HepG2 (cell line): ENCODE results near the gene PLXNB2. TPM values are rescaled to one million over a fixed set of nuclear protein-coding genes. Genes with fewer than 3 reads are reported as not detected.

Source experiments
- CREB3 ChIP-seq: sonication (generic); formaldehyde crosslinking; IDR thresholded peaks from 2 replicates; pipeline ENCODE4 v1.5.0; 2020; ENCODE audit warnings: missing genetic modification reagents
- FLYWCH1 ChIP-seq: sonication (generic); formaldehyde crosslinking; IDR thresholded peaks from 2 replicates; pipeline ENCODE4 v1.8.1; 2023; ENCODE audit warnings: mild to moderate bottlenecking, missing genetic modification reagents
- HINFP ChIP-seq: sonication (generic); formaldehyde crosslinking; IDR thresholded peaks from 2 replicates; pipeline ENCODE4 v1.4.0; 2020; ENCODE audit warnings: low read depth, mild to moderate bottlenecking, missing genetic modification reagents
- IRF2 ChIP-seq: IDR thresholded peaks from 2 replicates; pipeline ENCODE4 v1.6.1; 2018; ENCODE audit warnings: missing genetic modification reagents, missing compliant biosample characterization
- KAT7 ChIP-seq: IDR thresholded peaks from 2 replicates; pipeline ENCODE4 v1.6.1; 2018; ENCODE audit warnings: borderline replicate concordance, missing compliant biosample characterization
- KDM2A ChIP-seq: sonication (generic); formaldehyde crosslinking; IDR thresholded peaks from 2 replicates; pipeline ENCODE4 v1.4.0; 2020; ENCODE audit warnings: low read depth, missing genetic modification reagents, borderline replicate concordance
- KLF12 ChIP-seq: sonication (generic); formaldehyde crosslinking; IDR thresholded peaks from 2 replicates; pipeline ENCODE4 v1.4.0; 2020; ENCODE audit warnings: missing genetic modification reagents, borderline replicate concordance
- MIER3 ChIP-seq: IDR thresholded peaks from 2 replicates; pipeline ENCODE4 v1.6.1; 2016; ENCODE audit warnings: missing compliant biosample characterization, borderline replicate concordance
- MTA1 ChIP-seq: sonication (generic); formaldehyde crosslinking; IDR thresholded peaks from 2 replicates; pipeline ENCODE4 v1.4.0; 2020; ENCODE audit warnings: missing genetic modification reagents, mild to moderate bottlenecking, borderline replicate concordance
- NFATC3 ChIP-seq: sonication (generic); formaldehyde crosslinking; IDR thresholded peaks from 2 replicates; pipeline ENCODE4 v1.5.1; 2020; ENCODE audit warnings: mild to moderate bottlenecking, missing genetic modification reagents
- PPARG ChIP-seq: conservative IDR thresholded peaks from 2 replicates; pipeline ENCODE4 v1.6.1; 2016; ENCODE audit warnings: missing biosample characterization, missing genetic modification reagents
- TMF1 ChIP-seq: sonication (generic); formaldehyde crosslinking; IDR thresholded peaks from 2 replicates; pipeline ENCODE4 v1.8.1; 2022; ENCODE audit warnings: low read depth, missing genetic modification reagents
- TRIM24 ChIP-seq: sonication (generic); formaldehyde crosslinking; IDR thresholded peaks from 2 replicates; pipeline ENCODE4 v1.8.0; 2022; ENCODE audit warnings: mild to moderate bottlenecking, missing genetic modification reagents
- ZFAT ChIP-seq: sonication (generic); formaldehyde crosslinking; conservative IDR thresholded peaks from 2 replicates; pipeline ENCODE4 v1.8.1; 2023; ENCODE audit warnings: missing genetic modification reagents, inconsistent platforms
- ZKSCAN1 ChIP-seq: fragments of 150-350 bp; IDR thresholded peaks from 2 replicates; pipeline ENCODE4 v1.6.1; 2014; ENCODE audit warnings: low read length
- ZNF672 ChIP-seq: sonication (generic); formaldehyde crosslinking; IDR thresholded peaks from 2 replicates; pipeline ENCODE4 v1.8.1; 2022; ENCODE audit warnings: missing genetic modification reagents
- ZNF850 ChIP-seq: sonication (generic); formaldehyde crosslinking; conservative IDR thresholded peaks from 2 replicates; pipeline ENCODE4 v1.9.0; 2021; ENCODE audit warnings: mild to moderate bottlenecking, missing genetic modification reagents
- polyA plus RNA-seq, 8 experiments: library from polyadenylated mRNA; depleted of rRNA in 3 of 8; stranded (reverse) in 7 of 8; unstranded in 1 of 8; fragments of >200 nt; fragmentation: Illumina TruSeq in 4 of 8; extraction: Trizol in 4 of 8; gene quantifications; 2 replicates each; pipeline versions ENCODE4 v1.2.1 to v1.2.3, GENCODE V29; 2011 to 2016; ENCODE audit warnings: low read depth in 4 of 8, missing spikeins in 1 of 8, mixed read lengths in 1 of 8; ENCODE audit not compliant: insufficient read depth in 1 of 8
- total RNA-seq, 5 experiments: library from RNA; depleted of rRNA; stranded (reverse); fragments of >200 nt; fragmentation: Illumina TruSeq; extraction: Trizol; gene quantifications; 2 replicates each; pipeline ENCODE4 v1.2.3, GENCODE V29; 2016; ENCODE audit warnings: low read depth in 1 of 5
- TF ChIP-seq, protein P1 (sequence below): sonication (generic); formaldehyde crosslinking; IDR thresholded peaks from 2 replicates; pipeline ENCODE4 v1.4.0; 2020; ENCODE audit warnings: low read depth, missing genetic modification reagents
- TF ChIP-seq, protein P2 (sequence below): IDR thresholded peaks from 2 replicates; pipeline ENCODE4 v1.6.1; 2012; ENCODE audit warnings: inconsistent platforms
- TF ChIP-seq, protein P3 (sequence below): sonication (generic); formaldehyde crosslinking; IDR thresholded peaks from 2 replicates; pipeline ENCODE4 v1.5.1; 2020; ENCODE audit warnings: mild to moderate bottlenecking, moderate library complexity, missing genetic modification reagents

PLXNB2 gene
- total and polyA plus RNA-seq, 2 of the 13 experiments (the other 11 are each of a cell fraction or from before 2014, with no cell fraction given) = 32.6 to 68.9 TPM

GRCh38 chr22:50244420-50245213 is 62.8 kb downstream of the PLXNB2 start, which contains the start of gene TUBGCP6 (continued):
- TF ChIP-seq, protein P1, sequence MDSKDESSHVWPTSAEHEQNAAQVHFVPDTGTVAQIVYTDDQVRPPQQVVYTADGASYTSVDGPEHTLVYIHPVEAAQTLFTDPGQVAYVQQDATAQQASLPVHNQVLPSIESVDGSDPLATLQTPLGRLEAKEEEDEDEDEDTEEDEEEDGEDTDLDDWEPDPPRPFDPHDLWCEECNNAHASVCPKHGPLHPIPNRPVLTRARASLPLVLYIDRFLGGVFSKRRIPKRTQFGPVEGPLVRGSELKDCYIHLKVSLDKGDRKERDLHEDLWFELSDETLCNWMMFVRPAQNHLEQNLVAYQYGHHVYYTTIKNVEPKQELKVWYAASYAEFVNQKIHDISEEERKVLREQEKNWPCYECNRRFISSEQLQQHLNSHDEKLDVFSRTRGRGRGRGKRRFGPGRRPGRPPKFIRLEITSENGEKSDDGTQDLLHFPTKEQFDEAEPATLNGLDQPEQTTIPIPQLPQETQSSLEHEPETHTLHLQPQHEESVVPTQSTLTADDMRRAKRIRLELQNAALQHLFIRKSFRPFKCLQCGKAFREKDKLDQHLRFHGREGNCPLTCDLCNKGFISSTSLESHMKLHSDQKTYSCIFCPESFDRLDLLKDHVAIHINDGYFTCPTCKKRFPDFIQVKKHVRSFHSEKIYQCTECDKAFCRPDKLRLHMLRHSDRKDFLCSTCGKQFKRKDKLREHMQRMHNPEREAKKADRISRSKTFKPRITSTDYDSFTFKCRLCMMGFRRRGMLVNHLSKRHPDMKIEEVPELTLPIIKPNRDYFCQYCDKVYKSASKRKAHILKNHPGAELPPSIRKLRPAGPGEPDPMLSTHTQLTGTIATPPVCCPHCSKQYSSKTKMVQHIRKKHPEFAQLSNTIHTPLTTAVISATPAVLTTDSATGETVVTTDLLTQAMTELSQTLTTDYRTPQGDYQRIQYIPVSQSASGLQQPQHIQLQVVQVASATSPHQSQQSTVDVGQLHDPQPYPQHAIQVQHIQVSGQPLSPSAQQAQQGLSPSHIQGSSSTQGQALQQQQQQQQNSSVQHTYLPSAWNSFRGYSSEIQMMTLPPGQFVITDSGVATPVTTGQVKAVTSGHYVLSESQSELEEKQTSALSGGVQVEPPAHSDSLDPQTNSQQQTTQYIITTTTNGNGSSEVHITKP (CRISPR knock-in tag) = peak; percentile 71
- TF ChIP-seq, protein P2, sequence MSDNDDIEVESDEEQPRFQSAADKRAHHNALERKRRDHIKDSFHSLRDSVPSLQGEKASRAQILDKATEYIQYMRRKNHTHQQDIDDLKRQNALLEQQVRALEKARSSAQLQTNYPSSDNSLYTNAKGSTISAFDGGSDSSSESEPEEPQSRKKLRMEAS = peak; percentile 93
- TF ChIP-seq KLF12 = peak; percentile 95
- TF ChIP-seq ZNF672 = no peak; the same call in 1 of the 2 replicates
- TF ChIP-seq HINFP (CRISPR knock-in tag) = peak; percentile 81; the same call in 1 of the 2 replicates
- peak; percentile 89; the same call in 1 of the 2 replicates for TF ChIP-seq TMF1 (CRISPR knock-in tag)
- TF ChIP-seq, protein P3, sequence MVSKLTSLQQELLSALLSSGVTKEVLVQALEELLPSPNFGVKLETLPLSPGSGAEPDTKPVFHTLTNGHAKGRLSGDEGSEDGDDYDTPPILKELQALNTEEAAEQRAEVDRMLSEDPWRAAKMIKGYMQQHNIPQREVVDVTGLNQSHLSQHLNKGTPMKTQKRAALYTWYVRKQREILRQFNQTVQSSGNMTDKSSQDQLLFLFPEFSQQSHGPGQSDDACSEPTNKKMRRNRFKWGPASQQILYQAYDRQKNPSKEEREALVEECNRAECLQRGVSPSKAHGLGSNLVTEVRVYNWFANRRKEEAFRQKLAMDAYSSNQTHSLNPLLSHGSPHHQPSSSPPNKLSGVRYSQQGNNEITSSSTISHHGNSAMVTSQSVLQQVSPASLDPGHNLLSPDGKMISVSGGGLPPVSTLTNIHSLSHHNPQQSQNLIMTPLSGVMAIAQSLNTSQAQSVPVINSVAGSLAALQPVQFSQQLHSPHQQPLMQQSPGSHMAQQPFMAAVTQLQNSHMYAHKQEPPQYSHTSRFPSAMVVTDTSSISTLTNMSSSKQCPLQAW (CRISPR knock-in tag) = peak; percentile 83
- peak; percentile 44; the same call in 1 of the 2 replicates for TF ChIP-seq ZKSCAN1
- no peak for TF ChIP-seq PPARG (CRISPR knock-in tag)
- no peak for TF ChIP-seq ZFAT (CRISPR knock-in tag)
- peak; percentile 93; the same call in 1 of the 2 replicates for TF ChIP-seq KAT7
- TF ChIP-seq FLYWCH1 (CRISPR knock-in tag) = no peak
- peak; percentile 97; the same call in 1 of the 2 replicates for TF ChIP-seq MTA1 (CRISPR knock-in tag)
- TF ChIP-seq MIER3 (CRISPR knock-in tag) = peak; percentile 96
- TF ChIP-seq NFATC3 (CRISPR knock-in tag) = peak; percentile 77; the same call in 1 of the 2 replicates
- no peak for TF ChIP-seq ZNF850 (CRISPR knock-in tag)
- peak; percentile 94 for TF ChIP-seq IRF2 (CRISPR knock-in tag)
- peak; percentile 100 for TF ChIP-seq KDM2A
- TF ChIP-seq TRIM24 (CRISPR knock-in tag) = no peak
- TF ChIP-seq CREB3 (CRISPR knock-in tag) = peak; percentile 58; the same call in 1 of the 2 replicates
